ENCODE results near the gene MLC1.

MLC1 gene

DNA sequence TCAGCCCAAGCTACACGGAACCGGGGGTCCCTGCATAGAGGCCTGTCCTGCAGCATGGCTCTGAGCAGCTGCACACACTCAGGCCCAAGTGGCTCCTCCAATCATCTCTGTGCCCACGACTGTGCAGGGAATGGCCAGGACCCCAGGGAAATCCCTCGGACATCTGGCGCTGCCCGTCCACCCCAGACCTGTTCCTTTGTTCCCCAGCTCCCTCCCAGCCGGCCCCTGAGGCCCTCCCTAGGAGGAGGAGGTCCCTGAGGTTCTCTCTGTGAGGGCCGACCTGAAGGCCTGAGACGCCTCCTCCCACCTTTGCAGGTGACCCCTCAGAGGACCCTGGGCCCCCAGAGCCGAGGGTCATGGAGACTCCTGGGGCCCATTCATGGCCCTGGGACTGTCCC is 1.1 kb downstream of the MLC1 start:
- TF ChIP-seq, protein P1, sequence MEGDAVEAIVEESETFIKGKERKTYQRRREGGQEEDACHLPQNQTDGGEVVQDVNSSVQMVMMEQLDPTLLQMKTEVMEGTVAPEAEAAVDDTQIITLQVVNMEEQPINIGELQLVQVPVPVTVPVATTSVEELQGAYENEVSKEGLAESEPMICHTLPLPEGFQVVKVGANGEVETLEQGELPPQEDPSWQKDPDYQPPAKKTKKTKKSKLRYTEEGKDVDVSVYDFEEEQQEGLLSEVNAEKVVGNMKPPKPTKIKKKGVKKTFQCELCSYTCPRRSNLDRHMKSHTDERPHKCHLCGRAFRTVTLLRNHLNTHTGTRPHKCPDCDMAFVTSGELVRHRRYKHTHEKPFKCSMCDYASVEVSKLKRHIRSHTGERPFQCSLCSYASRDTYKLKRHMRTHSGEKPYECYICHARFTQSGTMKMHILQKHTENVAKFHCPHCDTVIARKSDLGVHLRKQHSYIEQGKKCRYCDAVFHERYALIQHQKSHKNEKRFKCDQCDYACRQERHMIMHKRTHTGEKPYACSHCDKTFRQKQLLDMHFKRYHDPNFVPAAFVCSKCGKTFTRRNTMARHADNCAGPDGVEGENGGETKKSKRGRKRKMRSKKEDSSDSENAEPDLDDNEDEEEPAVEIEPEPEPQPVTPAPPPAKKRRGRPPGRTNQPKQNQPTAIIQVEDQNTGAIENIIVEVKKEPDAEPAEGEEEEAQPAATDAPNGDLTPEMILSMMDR (IDR thresholded peaks at IDR 0.05; ENCODE audit: borderline replicate concordance, insufficient read depth, low read depth, low read length) = no peak
- H3K4me3 ChIP-seq (ENCODE audit: low read depth, low read length) = no peak overlapping the region

DNA sequence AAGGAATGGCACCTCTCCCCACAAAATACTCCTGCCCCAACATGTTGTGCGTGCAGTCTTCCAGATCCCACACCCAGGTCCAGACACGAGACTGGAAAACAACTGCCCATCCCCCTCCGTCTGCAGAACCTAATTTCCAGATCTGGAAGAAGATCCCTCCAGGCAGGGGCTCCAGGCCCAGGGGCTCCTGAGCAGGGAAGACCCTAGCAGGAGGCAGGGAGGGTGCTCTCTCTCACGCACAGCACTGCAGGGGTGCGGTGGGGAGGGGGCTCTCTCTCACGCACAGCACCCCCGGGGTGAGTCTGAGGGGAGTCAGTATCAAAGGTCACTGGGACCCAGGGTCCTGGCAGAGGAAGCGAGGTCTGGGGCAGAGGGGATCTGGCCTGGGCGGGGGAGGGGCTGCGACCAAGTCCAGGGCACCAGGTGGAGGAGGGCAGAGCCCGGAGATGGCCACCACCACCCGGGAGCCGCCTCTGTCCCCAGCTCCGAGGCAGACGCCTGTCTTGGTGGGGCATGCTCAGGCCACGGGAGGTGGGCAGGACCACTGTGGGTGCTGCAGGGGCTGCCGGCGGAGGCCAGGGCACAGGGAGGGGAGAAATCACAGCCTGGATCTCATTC is 1.7 kb downstream of the MLC1 start:
- H3K4me3 ChIP-seq (ENCODE audit: low read depth, low read length) = no peak overlapping the region
- TF ChIP-seq, protein P1 (IDR thresholded peaks at IDR 0.05; ENCODE audit: borderline replicate concordance, insufficient read depth, low read depth, low read length) = no peak

DNA sequence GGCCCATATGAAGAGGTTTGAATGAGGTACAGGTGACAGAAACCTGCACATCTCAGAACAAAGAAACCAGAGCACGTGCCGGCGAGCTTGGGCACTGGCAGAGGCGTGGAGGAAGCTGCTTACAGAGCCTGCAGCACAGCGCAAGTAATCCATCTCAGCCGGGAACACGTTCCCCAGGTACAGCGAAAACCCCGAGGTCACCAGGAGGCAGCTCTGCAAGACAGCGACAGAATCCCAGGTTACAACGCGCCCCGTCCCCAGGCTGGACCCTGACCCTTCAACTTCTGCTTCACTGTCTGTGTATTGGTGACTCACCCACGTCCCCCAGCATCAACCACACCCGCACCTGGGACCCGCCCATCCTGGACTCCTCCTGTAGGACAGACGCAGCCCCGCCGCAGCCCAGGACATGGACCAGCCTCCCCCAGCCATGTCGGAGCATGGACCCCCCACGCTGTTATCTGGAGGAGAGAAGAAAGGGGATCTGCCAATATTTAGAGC is 2.2 kb downstream of the MLC1 start:
- TF ChIP-seq, protein P1 (IDR thresholded peaks at IDR 0.05; ENCODE audit: borderline replicate concordance, insufficient read depth, low read depth, low read length) = no peak
- H3K4me3 ChIP-seq (ENCODE audit: low read depth, low read length) = no peak overlapping the region

DNA sequence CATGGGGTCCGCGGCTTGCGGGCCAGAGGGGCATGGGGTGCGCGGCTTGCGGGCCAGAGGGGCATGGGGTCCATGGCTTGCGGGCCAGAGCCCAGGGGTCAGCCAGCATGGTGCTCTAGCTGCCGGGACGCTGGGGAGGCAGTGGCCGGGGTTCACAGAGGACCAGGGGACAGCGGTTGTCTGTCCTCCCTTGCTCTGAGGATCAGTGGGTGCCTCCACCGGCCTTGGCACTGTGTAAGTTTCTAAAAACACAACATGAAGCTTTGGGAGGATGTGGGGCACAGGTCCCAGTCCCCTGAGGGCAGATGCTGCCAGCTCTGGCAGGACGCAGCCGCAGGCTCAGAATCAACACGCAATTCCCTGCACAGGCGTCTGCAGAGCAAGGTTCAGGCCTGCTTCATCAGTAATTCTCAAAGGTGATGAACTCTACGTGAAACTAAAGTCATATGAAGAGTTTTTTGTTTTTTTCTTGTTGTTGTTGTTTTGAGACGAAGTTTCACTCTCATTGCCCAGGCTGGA is 3.0 kb downstream of the MLC1 start:
- TF ChIP-seq, protein P1 (IDR thresholded peaks at IDR 0.05; ENCODE audit: borderline replicate concordance, insufficient read depth, low read depth, low read length) = no peak
- H3K4me3 ChIP-seq (ENCODE audit: low read depth, low read length) = no peak overlapping the region

DNA sequence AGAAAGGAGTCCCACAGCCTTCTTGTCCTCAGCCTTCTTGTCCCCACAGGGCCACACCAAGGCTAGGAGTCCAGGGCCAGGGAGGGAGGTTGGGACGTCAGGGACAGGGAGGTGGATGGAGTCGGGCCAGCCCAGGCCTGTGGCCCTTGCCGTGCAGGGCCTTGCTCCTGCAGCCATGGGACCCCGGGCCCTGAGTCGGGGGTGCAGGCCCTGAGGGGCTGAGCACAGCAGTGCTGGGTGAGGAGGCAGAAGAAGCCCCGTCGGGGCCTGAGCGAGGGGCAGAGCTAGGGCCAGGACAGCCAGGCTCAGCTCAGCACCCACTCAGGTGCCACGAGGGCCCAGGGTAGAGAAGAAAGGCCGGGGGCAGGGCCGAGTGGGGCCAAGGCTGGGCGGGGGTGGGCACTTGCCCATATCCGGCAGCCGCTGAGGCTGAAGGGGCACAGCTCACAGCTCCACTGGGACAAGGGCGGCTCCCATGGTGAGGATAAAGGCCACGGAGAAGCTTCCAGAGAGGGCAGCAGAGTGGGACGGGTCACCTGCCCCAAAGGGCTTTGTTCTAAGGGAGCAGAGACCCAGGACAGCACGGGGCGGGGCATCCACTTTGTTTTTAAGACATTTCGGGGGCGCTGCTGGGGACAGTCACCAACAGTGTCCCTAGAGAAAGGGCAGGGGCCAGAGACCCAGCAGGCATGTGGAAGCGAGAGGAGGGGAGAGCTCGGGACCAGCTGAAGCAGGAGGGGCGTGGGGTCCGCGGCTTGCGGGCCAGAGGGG is 3.6 kb downstream of the MLC1 start:
- H3K4me3 ChIP-seq (ENCODE audit: low read depth, low read length) = no peak overlapping the region
- TF ChIP-seq, protein P1 (IDR thresholded peaks at IDR 0.05; ENCODE audit: borderline replicate concordance, insufficient read depth, low read depth, low read length) = no peak

DNA sequence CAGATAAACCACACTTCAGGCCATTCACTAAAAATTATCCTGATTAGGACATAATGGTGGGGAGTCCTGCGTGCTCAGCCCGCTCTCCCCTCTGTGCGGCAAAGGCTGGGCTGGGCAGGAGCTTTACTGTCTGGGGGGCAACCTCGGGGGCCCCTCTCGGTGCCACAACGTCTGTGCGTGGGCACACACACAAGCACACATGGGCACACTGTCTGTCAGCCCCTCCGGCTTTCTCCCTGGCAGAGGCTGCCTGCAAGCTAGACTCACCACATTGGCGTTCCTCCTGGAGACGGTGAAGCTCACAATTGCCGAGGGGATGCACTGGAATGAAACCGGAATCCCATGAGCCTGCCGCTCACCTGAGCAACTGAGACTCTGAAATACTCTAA is 5.2 kb downstream of the MLC1 start:
- no peak overlapping the region for H3K4me3 ChIP-seq (ENCODE audit: low read depth, low read length)
- TF ChIP-seq, protein P1 (IDR thresholded peaks at IDR 0.05; ENCODE audit: borderline replicate concordance, insufficient read depth, low read depth, low read length) = no peak

Measured in GM12875 (cell line).